ENCODE measurements around the gene OBSL1.

OBSL1 gene

GRCh38 chr2:219613461-219614070 lies 42.2 kb upstream of the OBSL1 start:
- no peak overlapping the region for H3K4me3 ChIP-seq (ENCODE audit: low read length in 2 of 2)
- WGBS, 2 donors (ENCODE audit: extremely low coverage in 2 of 2, insufficient read length in 2 of 2, insufficient replicate concordance in 1 of 2) = no CpG with 5 or more reads among the region's 11 CpGs
- H3K4me2 ChIP-seq (ENCODE audit: insufficient read depth, low read length, poor library complexity, severe bottlenecking) = no peak overlapping the region
- peaks cover 2 to 36% of the 10 kb centered on the region in 2 donors for H3K36me3 ChIP-seq (replicated peaks in 1 of 2; ENCODE audit: control insufficient read depth in 2 of 2, insufficient read depth in 2 of 2, low read length in 2 of 2)
- H3K79me1 ChIP-seq (ENCODE audit: low read depth, low read length) = no peaks in the 10 kb centered on the region
- no peak overlapping the region for H3K27ac ChIP-seq (replicated peaks; ENCODE audit: low read length)
- no peak overlapping the region for H3K23ac ChIP-seq (ENCODE audit: low read depth, low read length, poor library complexity)
- H2AK5ac ChIP-seq (ENCODE audit: low read depth, low read length) = no peak overlapping the region
- no peak overlapping the region for H2BK120ac ChIP-seq (ENCODE audit: low read depth, low read length)
- H3K9me3 ChIP-seq (replicated peaks in 1 of 2; ENCODE audit: control insufficient read depth in 2 of 2, insufficient read depth in 1 of 2, low read depth in 1 of 2, low read length in 2 of 2) = no peaks in the 10 kb centered on the region
- no peak overlapping the region for H3K9ac ChIP-seq (ENCODE audit: low read depth, low read length, poor library complexity)
- H3K14ac ChIP-seq (ENCODE audit: low read length) = no peak overlapping the region
- no peak overlapping the region for H4K91ac ChIP-seq (ENCODE audit: low read depth, low read length, poor library complexity)
- no peak overlapping the region for H2AFZ ChIP-seq (ENCODE audit: low read length)
- no peak for DNase-seq (ENCODE audit: low spot score)
- H3K18ac ChIP-seq (ENCODE audit: low read length) = no peak overlapping the region
- H3K27me3 ChIP-seq (ENCODE audit: control insufficient read depth in 3 of 3, insufficient read depth in 3 of 3, low read depth in 1 of 3, low read length in 3 of 3) = no peaks in the 10 kb centered on the region
- H3K4me1 ChIP-seq (ENCODE audit: control insufficient read depth in 2 of 2, insufficient read depth in 1 of 2, low read depth in 1 of 2, low read length in 2 of 2) = no peaks in the 10 kb centered on the region
- no peak overlapping the region for H2BK15ac ChIP-seq (ENCODE audit: low read length)
- H2BK5ac ChIP-seq (ENCODE audit: low read length) = no peak overlapping the region
- H3K4ac ChIP-seq (ENCODE audit: low read length) = no peak overlapping the region
- peak overlapping the region; percentile 19 for H2BK12ac ChIP-seq (ENCODE audit: low read length)
- no peak overlapping the region for H4K8ac ChIP-seq (ENCODE audit: low read depth, low read length)

GRCh38 chr2:219612577-219613286 lies 41.4 kb upstream of the OBSL1 start:
- Histone ChIP-seq H3K9ac (ENCODE audit: low read depth, low read length, poor library complexity) (no peak overlapping the region), H4K8ac (ENCODE audit: low read depth, low read length) (no peak overlapping the region), H3K4me1 (ENCODE audit: control insufficient read depth in 2 of 2, insufficient read depth in 1 of 2, low read depth in 1 of 2, low read length in 2 of 2) (no peaks in the 10 kb centered on the region), H3K4ac (ENCODE audit: low read length) (no peak overlapping the region), H3K23ac (ENCODE audit: low read depth, low read length, poor library complexity) (peak overlapping the region; percentile 17), H3K27me3 (ENCODE audit: control insufficient read depth in 3 of 3, insufficient read depth in 3 of 3, low read depth in 1 of 3, low read length in 3 of 3) (no peaks in the 10 kb centered on the region), H2BK5ac (ENCODE audit: low read length) (no peak overlapping the region), H4K91ac (ENCODE audit: low read depth, low read length, poor library complexity) (no peak overlapping the region), H2BK120ac (ENCODE audit: low read depth, low read length) (no peak overlapping the region), H2AK5ac (ENCODE audit: low read depth, low read length) (no peak overlapping the region), H3K36me3 (replicated peaks in 1 of 2; ENCODE audit: control insufficient read depth in 2 of 2, insufficient read depth in 2 of 2, low read length in 2 of 2) (peaks cover 2 to 40% of the 10 kb centered on the region in 2 donors), H2BK15ac (ENCODE audit: low read length) (no peak overlapping the region), H2AFZ (ENCODE audit: low read length) (no peak overlapping the region), H3K79me1 (ENCODE audit: low read depth, low read length) (no peaks in the 10 kb centered on the region), H2BK12ac (ENCODE audit: low read length) (no peak overlapping the region), H3K14ac (ENCODE audit: low read length) (no peak overlapping the region), H3K27ac (replicated peaks; ENCODE audit: low read length) (no peak overlapping the region), H3K9me3 (replicated peaks in 1 of 2; ENCODE audit: control insufficient read depth in 2 of 2, insufficient read depth in 1 of 2, low read depth in 1 of 2, low read length in 2 of 2) (no peaks in the 10 kb centered on the region), H3K4me3 (ENCODE audit: low read length in 2 of 2) (no peak overlapping the region), H3K4me2 (ENCODE audit: insufficient read depth, low read length, poor library complexity, severe bottlenecking) (no peak overlapping the region), H3K18ac (ENCODE audit: low read length) (no peak overlapping the region)
- no CpG with 5 or more reads among the region's 15 CpGs for WGBS, 2 donors (ENCODE audit: extremely low coverage in 2 of 2, insufficient read length in 2 of 2, insufficient replicate concordance in 1 of 2)
- no peak for DNase-seq (ENCODE audit: low spot score)

- no peak overlapping the region for H4K91ac ChIP-seq (ENCODE audit: low read depth, low read length, poor library complexity)
- H3K4me3 ChIP-seq (ENCODE audit: low read length in 2 of 2) = no peak overlapping the region
- no peaks in the 10 kb centered on the region for H3K9me3 ChIP-seq (replicated peaks in 1 of 2; ENCODE audit: control insufficient read depth in 2 of 2, insufficient read depth in 1 of 2, low read depth in 1 of 2, low read length in 2 of 2)
- H3K18ac ChIP-seq (ENCODE audit: low read length) = no peak overlapping the region
- WGBS, 2 donors (ENCODE audit: extremely low coverage in 2 of 2, insufficient read length in 2 of 2, insufficient replicate concordance in 1 of 2) = no CpG with 5 or more reads among the region's 12 CpGs
- peak overlapping the region; percentile 61 for H2BK120ac ChIP-seq (ENCODE audit: low read depth, low read length)
- H3K23ac ChIP-seq (ENCODE audit: low read depth, low read length, poor library complexity) = no peak overlapping the region
- no peak overlapping the region for H2BK15ac ChIP-seq (ENCODE audit: low read length)
- no peak overlapping the region for H3K4me2 ChIP-seq (ENCODE audit: insufficient read depth, low read length, poor library complexity, severe bottlenecking)
- H2BK5ac ChIP-seq (ENCODE audit: low read length) = no peak overlapping the region
- no peak overlapping the region for H2AK5ac ChIP-seq (ENCODE audit: low read depth, low read length)
- H3K9ac ChIP-seq (ENCODE audit: low read depth, low read length, poor library complexity) = no peak overlapping the region
- no peak overlapping the region for H2BK12ac ChIP-seq (ENCODE audit: low read length)
- H2AFZ ChIP-seq (ENCODE audit: low read length) = no peak overlapping the region
- no peak overlapping the region for H3K27ac ChIP-seq (replicated peaks; ENCODE audit: low read length)
- H4K8ac ChIP-seq (ENCODE audit: low read depth, low read length) = no peak overlapping the region
- no peaks in the 10 kb centered on the region for H3K4me1 ChIP-seq (ENCODE audit: control insufficient read depth in 2 of 2, insufficient read depth in 1 of 2, low read depth in 1 of 2, low read length in 2 of 2)
- no peak overlapping the region for H3K14ac ChIP-seq (ENCODE audit: low read length)
- H3K27me3 ChIP-seq (ENCODE audit: control insufficient read depth in 3 of 3, insufficient read depth in 3 of 3, low read depth in 1 of 3, low read length in 3 of 3) = no peaks in the 10 kb centered on the region
- peaks cover 2 to 43% of the 10 kb centered on the region in 2 donors for H3K36me3 ChIP-seq (replicated peaks in 1 of 2; ENCODE audit: control insufficient read depth in 2 of 2, insufficient read depth in 2 of 2, low read length in 2 of 2)
- no peak for DNase-seq (ENCODE audit: low spot score)
- H3K79me1 ChIP-seq (ENCODE audit: low read depth, low read length) = no peaks in the 10 kb centered on the region
- no peak overlapping the region for H3K4ac ChIP-seq (ENCODE audit: low read length)
These were observed 40.7 kb upstream of the OBSL1 start for GRCh38 chr2:219611866-219612576.

GRCh38 chr2:219611306-219611705 lies 40.0 kb upstream of the OBSL1 start:
- Histone ChIP-seq H3K4me3 (ENCODE audit: low read length in 2 of 2) (no peak overlapping the region), H3K79me1 (ENCODE audit: low read depth, low read length) (no peaks in the 10 kb centered on the region), H3K27ac (replicated peaks; ENCODE audit: low read length) (no peak overlapping the region), H2BK12ac (ENCODE audit: low read length) (no peak overlapping the region), H3K4me1 (ENCODE audit: control insufficient read depth in 2 of 2, insufficient read depth in 1 of 2, low read depth in 1 of 2, low read length in 2 of 2) (no peaks in the 10 kb centered on the region), H2AK5ac (ENCODE audit: low read depth, low read length) (no peak overlapping the region), H2BK15ac (ENCODE audit: low read length) (no peak overlapping the region), H3K23ac (ENCODE audit: low read depth, low read length, poor library complexity) (no peak overlapping the region), H2BK5ac (ENCODE audit: low read length) (no peak overlapping the region), H3K27me3 (ENCODE audit: control insufficient read depth in 3 of 3, insufficient read depth in 3 of 3, low read depth in 1 of 3, low read length in 3 of 3) (no peaks in the 10 kb centered on the region), H3K4ac (ENCODE audit: low read length) (no peak overlapping the region), H4K8ac (ENCODE audit: low read depth, low read length) (no peak overlapping the region), H3K14ac (ENCODE audit: low read length) (no peak overlapping the region), H3K9ac (ENCODE audit: low read depth, low read length, poor library complexity) (no peak overlapping the region), H3K36me3 (replicated peaks in 1 of 2; ENCODE audit: control insufficient read depth in 2 of 2, insufficient read depth in 2 of 2, low read length in 2 of 2) (peaks cover 2 to 49% of the 10 kb centered on the region in 2 donors), H2AFZ (ENCODE audit: low read length) (no peak overlapping the region), H4K91ac (ENCODE audit: low read depth, low read length, poor library complexity) (no peak overlapping the region), H3K4me2 (ENCODE audit: insufficient read depth, low read length, poor library complexity, severe bottlenecking) (no peak overlapping the region), H3K18ac (ENCODE audit: low read length) (peak overlapping the region; percentile 38), H3K9me3 (replicated peaks in 1 of 2; ENCODE audit: control insufficient read depth in 2 of 2, insufficient read depth in 1 of 2, low read depth in 1 of 2, low read length in 2 of 2) (no peaks in the 10 kb centered on the region), H2BK120ac (ENCODE audit: low read depth, low read length) (peak overlapping the region; percentile 61)
- DNase-seq (ENCODE audit: low spot score) = no peak
- no CpG with 5 or more reads among the region's 9 CpGs for WGBS, 2 donors (ENCODE audit: extremely low coverage in 2 of 2, insufficient read length in 2 of 2, insufficient replicate concordance in 1 of 2)
